Subcutaneous adipose tissue (tissue), 4 donors: ENCODE data around the gene FAF2. TPM values are rescaled to one million over a fixed set of nuclear protein-coding genes. Genes with fewer than 3 reads are reported as not detected.

Experiments used
- CTCF ChIP-seq: fragments of 450-650 bp; IDR thresholded peaks from one replicate; pipeline ENCODE4 v1.5.1; 2016; ENCODE audit warnings: low read depth, mild to moderate bottlenecking, control low read depth, antibody characterized with exemption, moderate library complexity
- total RNA-seq, 4 donors: library from RNA; depleted of rRNA; stranded (reverse); fragments of >200 nt; gene quantifications; one replicate each; pipeline ENCODE4 v1.1.0, GENCODE V29; 2016

FAF2 gene
- total RNA-seq, 4 donors from 2014 or later: 21.9 to 32.3 (median 23.9) TPM

GRCh38 chr5:176542596-176543427 lies 94.6 kb downstream of the FAF2 start:
- no peak for TF ChIP-seq CTCF

GRCh38 chr5:176543428-176544182 lies 95.4 kb downstream of the FAF2 start:
- TF ChIP-seq CTCF: no peak

- no peak for TF ChIP-seq CTCF
These were observed 97.2 kb downstream of the FAF2 start for GRCh38 chr5:176545388-176545736.

GRCh38 chr5:176545737-176546509 lies 97.7 kb downstream of the FAF2 start:
- no peak for TF ChIP-seq CTCF

- TF ChIP-seq CTCF: no peak
These were observed 99.6 kb downstream of the FAF2 start for GRCh38 chr5:176547802-176548201.

GRCh38 chr5:176548967-176549444 lies 100.8 kb downstream of the FAF2 start, which contains the start of gene CDHR2:
TSS of gene CDHR2 (plus strand) at chr5:176549342. CDS start at chr5:176565353, 16,011 bp downstream.
- TF ChIP-seq CTCF: no peak
